Stimulated activated CD4-positive, alpha-beta T cell treated with anti-CD3 and anti-CD28 coated beads, Interleukin-12 subunit alpha, Interleukin-12 subunit beta, amount 100 ng/mL, for 4 hours (primary cell): ENCODE measurements around the gene DMRTA2.

Experiments
- DNase-seq: peaks from one replicate; pipeline ENCODE4 v3.0.0-alpha.2; 2020

The DMRTA2 gene

DNA sequence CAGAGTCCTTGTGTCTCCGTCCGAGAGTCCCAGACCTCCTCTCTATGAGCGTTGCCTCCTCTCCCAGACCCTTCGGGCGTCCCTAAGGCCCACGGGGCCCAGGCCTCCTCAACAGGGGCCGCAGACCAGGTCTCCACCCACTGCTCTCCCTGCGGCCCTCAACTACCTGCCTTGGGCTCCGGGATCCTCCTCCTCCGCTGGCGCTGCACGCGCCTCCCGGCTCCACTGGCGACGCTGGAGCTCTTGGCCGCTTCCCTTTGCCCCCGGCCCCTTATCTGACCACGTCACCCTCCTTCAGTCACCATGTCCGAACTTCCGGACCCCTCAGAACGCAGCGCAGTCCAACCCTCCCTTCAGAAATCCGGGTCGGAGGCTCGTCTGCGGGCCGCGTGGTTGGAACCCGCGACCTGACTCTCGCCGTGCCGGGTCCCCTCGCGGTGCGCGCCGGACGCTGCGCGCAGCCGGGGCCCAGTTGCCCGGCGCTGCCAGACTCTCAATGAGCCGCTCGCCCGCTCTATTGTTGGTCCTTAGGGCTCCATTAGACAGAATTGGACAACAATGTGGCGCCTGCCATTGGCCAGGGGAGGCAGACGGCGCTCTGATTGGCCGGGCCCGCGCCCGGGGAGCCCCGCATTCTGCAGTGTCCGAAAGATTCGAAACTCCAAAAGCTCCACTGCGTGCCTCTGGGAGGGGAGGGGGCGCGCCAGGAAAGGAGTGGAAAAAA is at the start of gene DMRTA2:
Gene DMRTA2 (minus strand): TSS at position 498 of the 724 bp plus-strand sequence. CDS start 1,907 bp downstream, outside the sequence.
- no peak for DNase-seq

DNA sequence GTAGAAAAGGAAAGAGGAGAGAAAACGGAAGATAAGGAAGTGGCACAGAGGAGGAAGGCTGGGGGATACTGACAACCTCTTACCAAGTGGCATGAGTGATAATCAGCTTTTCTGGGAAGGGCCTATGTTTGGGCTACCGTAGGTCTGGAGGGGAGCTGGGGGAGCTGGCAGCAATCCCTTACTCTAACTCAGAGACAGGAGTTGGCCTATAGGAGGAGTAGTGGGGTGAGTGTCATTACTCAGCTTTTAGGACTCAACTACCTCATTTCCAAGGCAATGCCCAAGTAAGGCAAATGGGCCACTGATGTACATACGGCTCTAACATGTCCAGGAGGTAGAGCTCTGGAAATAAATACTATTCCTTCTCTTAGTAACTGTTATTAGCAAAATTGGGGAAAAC is 48.7 kb upstream of the DMRTA2 start:
- no peak for DNase-seq

DNA sequence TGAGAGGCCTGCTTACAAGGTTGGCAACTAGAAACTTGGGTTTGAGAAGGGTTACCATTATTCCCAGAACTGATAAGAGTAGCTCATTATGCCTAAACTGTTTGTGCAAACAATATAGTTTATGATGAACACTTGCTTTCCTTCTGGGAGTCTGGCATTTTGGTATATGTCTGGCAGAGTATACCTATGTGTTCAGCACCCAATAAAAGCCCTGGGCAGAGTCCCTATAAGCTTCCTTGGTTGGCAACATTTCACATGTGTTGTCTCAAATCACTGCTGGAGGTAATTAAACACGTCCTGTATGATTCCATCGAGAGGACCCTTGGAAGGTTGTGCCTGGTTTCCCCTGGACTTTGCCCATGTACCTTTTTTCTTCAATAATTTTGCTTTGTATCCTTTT is 39.7 kb upstream of the DMRTA2 start:
- no peak for DNase-seq

DNA sequence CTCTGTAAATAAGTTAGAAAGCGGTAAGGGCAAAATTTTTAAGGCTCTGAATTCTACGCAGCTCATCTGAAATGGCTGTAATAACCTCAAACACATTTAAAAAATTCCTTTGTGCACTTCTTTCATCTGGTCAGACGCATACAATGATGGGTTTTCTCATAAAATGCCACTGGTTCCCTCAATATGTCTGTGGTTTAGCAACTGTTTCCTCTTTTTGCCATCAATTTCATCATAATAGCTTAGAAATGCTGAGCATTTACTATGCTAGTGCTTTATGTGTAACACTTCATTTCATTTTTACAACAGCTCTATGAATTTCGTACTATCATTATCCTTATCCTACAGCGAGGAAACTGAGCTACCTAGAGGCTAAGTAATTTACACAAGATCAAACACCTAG is 35.3 kb upstream of the DMRTA2 start:
- DNase-seq: no peak

DNA sequence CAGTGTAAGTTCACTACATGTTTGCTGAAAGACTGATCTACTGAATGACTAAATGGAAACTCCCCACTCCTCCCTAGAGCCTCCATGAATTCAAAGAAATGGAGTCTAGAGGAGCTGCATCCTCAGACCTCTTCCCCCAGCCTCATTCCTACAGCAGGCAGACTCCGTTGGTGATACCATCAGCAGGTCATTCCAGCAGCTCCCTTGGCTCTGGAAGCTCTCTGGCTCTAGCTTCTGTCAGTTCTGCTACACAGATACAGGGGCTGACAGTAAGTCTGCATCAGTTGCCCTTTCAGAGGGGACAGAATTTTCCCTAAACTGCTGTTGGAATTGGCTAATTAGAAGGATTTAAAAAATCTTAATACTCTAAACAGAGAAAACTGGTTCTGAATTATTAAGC is 31.7 kb upstream of the DMRTA2 start:
- no peak for DNase-seq

DNA sequence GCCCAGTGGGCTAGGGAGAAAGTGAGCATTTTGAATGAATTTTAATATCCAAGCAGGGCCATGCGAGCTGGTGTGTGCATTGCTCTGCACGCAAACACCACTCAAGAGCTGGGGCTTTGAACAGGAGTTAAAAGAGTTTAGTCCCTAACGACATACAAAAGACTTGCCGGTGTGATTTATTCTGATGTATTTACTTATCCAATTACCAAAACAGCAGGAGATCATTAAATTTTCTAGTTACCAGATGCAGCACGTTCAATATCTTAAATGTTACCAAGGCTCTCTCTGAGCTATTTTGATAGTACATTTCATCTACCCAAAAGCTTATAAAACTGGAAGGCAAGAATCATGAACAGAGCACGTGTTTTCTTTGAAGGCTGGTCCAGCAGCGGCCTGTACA is 30.0 kb upstream of the DMRTA2 start:
- no peak for DNase-seq

DNA sequence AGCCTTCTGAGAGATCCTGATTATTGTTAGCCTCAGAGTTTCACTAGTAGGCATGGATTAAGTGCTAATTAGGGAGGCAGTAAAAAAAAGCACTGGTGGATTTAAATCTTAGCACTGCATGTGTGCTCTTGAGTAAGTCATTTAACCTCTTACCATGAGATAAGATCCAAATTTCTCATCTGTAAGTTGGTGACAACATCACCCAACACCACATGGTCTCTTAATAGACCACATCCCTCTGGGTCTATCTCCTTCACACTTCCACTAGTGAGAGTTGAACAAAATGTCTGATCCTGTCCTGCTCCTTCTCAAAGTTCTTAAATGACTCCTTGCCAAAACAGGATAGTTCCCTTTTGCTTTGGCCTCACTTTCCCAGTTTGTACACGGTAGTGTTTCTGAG is 29.5 kb upstream of the DMRTA2 start:
- no peak for DNase-seq

DNA sequence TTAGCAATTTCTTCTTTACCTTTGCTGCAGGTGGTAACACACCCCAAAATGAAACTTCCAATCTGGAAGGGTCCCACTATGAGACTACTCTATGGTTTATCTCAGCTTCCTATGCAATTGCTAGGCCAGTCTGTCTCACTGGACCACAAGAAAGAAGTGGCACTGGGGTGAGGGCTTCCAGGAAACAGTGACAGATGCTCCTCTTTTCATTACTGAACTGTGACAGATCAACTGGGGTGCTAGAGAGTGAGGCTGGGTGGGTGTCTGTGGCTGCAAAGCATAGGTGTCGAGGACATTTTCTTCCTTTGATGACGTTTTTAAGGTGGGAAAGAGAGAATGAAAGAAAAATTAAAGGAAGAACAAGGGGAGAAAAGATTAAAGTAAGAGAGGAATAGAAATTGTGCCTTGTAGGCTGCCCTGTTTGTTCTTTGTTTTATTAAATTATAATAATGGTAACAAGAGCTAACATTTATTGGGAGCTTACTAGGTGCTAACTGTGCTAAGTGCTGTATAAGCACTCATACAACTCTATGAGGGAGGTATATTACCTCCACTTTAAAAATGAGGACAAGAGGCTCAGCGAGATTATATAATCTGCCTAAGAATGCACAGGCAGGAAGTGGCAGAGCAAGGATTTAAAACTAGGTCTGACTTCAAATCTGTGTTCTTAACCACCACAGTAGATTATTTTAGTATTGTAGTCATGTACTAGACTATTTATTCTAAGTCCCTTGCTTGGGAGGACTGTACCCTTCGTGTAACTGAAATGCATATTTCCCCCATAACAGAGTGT is 27.8 kb upstream of the DMRTA2 start:
- no peak for DNase-seq

DNA sequence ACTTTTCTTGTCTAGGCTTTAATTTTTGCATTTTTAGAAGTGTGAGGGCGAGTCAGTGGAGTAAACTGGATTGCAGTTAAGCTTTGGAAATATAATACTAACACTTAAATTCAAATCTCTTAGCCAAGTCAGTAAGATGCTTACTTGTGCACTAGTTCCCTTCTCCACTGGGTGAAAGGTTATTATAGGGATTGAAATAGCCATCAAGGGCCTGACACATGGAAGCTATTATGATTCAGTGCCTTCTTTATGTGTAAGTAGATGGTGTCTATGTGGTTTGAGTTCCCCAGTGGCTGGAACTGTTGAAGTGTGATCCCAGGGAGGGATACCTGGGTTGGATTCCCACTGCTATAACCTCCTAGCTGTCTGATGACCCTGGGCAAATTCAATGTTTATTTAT is 24.7 kb upstream of the DMRTA2 start:
- DNase-seq: no peak

DNA sequence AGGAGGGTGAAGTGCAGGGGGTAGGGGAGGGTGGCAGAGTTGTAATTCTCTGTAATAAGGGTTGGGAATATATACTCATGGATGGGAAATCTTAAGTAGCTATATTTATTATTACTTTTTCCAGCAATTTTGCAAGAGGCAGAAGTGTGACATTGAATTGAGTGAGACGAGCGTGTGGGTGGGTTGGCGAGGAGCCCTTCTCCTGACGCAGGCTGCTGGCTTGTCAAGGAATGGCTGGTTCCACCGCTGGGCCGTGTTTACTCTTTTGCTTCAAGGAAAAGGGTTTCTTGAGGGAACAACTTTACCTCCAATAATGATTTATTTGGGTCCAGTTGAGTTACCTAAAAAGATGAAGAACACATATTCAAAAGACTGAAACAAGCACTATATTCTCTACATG is 17.9 kb upstream of the DMRTA2 start:
- DNase-seq: no peak

DNA sequence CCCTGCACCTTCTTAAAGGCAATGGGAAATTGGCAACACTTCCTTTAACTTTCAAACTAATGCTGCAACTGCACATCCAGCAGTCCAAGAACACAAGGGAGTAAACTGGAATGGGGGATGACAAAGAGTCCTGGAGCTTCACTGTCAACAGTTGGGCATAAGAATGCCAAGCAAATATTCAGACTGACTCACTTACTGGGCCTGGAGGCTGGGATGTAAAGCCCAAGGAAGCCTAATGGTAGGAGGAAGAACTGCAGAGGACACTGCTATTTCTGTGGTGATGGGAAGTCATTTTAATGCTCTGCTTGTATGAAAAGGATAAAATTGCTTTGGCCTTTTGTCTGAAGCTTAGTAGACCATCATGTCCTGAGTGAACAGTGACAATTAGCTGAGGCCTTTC is 15.7 kb upstream of the DMRTA2 start:
- DNase-seq: no peak

DNA sequence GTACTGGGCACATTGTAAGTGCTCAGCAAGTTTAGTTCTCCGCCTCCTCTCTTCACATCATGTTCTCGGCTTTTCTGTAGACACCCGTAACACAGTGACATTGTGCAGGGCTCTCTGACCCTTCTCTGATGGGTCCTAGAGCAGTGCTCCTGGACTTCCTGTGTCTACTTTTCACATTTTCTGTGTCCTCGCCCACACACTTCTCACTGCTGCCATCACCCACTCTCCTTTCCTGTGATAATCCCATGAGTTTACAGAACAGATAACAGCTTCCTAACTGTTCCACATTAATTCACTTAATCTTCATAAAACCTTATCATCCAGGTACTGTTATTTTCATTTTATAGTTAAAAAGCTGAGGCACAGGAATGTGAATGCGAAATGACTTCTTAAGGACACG is 13.2 kb upstream of the DMRTA2 start:
- no peak for DNase-seq

DNA sequence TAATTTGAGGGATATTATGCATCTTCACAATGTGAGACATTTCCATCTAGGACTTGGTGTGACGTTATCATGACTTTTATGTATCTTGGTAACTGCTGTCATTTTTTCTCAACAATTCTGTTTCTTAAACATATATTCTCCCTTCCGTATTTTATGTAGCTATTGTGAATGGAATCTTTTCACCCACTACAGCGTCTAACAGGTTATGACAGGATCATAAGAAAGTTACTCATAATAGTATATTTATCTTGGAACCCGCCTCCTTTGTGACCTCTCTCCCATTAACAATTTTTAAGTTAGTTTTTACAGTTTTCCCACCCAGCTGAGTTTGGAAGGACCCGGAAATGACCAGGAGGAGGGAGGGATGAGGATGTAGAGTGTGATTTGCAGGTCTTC is 6.8 kb upstream of the DMRTA2 start:
- DNase-seq: no peak

DNA sequence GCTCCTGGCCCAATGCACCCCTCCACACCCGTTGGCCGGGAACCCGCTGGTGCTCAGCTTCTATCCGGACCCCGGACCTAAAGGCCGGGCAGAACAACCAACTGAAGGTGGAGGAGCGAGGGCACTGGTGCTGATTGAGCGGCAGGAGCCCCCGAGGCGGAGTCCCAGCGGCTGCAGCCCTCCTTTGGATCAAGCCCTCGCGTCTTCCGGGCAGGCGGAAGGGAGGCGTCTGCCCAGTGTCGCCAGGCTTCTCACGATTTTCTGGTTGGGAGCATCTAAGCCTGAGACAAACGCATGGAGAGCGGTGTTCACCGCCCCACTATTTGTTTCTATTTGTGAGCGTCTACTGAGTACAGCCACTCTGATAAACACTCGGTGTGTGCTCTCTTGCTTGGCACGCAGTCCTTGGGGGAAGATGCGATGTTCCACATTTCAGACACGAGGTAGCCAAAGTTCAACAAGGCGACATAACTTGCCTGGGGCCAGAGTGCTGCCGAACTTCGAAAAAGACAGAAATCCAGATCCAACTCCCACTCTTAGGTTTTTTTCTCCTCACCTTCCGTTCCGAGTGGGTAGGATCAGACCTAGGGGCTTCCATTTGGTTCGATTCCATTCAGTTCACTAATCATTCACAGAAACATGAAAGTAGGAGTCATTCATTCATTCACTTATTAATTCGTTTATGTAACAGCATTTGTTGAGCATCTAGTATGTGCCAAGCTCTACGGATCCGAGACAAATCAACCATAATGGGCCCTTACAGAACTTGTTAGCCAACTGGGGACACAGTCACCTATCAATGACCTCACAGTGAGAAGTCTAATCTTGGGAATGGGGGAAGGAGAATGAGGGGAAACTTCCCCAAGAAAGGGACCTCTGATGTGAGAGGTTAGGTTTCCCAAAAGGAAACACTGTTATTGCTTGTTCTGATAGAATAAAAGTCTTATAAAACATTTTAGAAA is 4.9 kb upstream of the DMRTA2 start:
- DNase-seq: no peak

DNA sequence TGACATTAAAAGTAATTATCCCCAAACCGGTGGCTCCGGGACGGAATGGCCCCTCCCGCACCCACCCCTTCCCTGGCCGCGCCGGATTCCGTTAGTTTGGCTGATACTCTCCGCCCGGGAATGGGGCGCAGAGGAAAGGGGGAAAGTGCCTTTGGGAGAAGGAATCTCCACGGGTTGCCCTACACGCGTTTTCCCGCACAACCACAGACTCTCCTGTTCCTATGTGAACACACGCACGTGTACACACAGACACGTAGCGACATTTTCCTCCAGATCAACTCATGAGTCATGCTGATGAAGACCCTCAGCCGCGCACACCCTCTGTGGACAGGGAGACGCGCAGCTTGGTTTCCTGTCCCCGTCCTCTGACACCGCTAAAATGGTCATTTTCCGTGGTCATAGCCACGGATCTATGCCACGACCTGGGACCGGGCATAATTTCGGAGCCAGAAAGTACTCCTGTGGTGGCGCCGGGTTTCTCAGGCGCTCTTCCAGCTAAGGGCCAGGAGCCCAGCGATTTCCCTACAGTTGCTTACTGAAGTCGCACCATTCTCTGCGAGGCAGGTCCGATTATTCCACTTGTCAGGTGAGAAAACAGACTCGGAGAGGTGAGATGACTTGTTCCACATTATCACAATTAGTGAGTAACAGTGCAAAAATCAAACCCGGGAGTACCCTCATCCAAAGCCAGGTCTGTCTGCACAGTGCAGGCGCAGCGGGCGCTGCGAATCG is 4.0 kb upstream of the DMRTA2 start:
- no peak for DNase-seq

DNA sequence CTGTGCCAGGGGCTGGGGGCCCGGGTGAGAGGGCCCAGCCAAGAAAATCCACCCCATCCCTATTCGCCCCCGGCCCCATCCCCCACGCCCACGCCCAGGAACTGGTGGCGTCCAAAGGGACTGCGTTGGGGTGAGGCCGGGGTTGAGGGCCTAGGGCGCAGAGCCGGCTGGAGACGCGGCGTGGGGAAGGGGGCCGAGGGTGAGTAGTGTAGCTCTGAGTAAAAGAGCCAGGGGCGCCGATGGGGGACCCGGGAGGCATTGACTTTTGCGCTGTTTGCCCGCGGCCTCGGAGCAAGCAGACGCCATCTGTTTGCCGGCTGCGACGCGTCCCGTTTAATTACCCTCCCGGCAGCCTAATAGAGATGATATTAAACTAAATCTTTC is 3.5 kb upstream of the DMRTA2 start:
- DNase-seq: no peak

DNA sequence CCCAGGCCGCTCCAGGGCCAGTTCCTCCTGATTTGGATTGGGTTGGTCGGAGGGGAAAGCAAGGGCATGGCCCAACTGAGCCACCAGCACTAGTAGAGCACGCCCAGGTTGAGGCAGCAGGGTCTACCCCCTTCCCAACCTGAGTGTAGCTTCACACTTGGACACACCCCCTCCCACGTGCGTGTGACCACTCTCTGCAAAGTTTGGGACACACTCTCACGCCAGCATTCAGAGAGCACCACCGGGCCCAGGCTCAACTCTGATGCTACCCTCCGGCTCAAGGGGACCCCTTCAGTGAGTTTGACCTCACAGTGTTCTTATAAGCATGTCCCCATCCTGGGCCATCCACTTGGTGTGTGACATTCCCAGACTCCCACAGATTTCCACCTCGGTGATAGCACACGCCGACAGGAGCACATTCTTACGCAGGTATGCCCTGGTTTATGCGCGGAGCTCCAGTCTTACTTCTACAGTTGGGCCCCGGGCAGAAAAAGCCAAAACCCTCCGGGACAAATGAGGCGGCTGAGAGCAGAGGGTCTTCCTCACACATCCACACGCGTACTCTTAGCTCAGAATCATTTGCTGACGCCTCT is 3.0 kb upstream of the DMRTA2 start:
- no peak for DNase-seq

DNA sequence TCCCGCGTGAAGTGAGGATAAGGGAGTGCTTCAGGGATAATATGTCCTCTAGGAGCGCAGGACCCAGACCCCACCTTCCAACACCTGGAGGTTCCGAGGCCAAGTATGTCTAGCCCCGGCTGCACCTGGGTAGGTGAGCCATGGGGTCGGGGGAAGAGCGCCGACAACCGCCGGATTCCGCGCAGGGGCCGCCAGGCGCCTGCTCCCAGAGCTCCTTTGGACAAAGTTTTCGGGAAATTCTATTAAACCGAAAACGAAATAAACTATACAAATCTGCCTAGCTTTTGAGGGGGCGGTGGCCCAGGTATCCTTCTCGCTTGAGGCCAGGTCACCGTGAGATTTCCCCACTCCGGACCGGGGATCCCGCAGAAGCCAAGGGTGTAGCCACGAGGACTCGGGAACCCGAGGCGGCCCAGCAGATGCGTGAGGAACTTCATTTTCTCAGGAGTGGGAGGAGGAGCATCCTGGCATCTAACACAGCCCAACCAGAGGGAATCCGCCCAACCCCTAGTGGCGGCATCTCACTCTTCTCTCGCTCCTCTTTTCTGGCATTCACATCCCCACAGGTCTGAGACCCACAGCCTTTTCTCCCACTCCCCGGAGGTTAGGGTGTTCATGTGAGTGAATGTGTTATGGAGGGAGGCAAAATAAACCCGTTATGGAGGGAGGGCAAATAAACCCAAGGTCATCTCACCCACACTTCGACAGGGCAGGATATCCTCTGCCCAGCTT is 2.3 kb upstream of the DMRTA2 start:
- no peak for DNase-seq

DNA sequence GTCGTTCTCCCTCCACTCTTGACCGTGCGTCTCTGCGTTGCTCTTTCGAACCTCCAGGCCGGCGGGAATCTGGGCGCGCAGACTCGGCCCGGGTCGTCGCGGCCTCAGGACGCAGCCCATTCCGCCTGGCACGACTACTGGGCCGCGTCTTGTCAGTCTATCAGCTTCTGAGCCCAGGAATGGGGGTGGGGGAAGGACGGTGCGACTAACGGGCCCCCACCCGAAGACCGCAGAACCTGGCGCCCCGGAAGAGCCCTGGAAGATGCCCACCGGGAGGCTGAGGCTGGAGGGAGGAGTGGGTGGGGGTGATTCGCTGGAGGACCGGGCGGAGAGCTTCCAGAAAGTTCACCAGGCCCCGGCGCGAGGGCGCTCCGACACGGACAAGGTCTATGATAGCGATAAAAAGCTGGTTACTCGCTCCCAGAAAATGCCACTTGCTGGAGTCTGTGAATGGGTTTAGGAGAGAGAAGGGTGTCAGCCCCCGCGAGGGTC is 1.7 kb upstream of the DMRTA2 start:
- DNase-seq: no peak

DNA sequence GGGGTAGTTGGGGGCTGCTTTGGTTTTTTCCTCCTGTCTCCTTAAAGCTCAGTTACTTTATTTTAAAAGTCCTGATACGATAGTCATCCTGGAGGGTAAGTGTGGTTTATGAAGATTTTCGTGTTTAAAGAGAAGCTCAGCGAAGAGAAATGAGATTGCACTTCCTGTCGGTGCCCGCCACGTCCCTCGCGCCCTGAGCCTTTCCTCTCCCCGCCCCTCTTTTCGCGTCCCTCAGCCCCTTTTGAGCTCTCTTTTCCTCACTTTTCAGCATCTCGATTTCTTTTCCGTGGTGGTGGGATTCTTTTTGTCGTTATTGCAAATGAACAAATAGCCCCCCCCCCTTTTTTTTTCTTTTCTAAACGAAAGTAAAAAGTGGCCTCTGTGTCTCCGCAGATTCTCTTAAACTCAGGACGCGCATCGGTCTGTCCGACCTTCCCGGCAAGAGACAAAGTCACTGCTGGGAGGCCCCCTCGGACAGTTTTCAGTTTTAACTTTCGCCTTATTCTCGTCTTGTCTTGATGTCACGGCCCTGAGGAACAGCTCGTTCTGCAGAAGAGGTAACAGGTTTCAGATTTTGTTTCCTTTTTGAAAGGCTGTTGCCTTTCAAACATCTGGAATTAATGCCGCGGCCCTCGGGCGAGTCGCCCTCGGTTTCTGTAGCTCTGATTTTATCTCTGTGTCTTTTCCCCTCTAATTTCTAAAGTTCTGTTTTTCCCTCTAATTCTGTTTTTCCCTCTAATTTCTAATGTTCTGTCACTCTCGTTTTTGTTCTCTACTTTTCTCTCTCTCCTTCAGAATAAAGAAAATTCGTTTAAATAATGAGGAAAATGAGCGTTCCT is 1.0 kb upstream of the DMRTA2 start:
- DNase-seq: no peak

DNA sequence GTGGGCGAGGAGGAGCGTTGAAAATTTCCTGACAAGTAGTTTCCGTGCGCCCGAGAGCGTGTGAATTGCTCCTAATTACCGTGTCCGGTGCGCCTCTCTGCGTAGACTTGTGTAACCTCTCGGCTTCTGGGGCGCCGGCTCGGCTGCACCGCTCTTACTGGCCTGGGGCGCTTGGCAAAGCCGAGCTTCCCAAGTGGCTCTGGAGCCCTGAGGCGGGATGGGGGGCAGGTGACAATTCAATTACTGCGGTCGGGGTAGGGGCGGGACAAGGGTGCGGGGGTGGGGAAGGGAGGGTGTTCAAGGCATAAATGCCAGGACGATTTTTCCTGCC is 392 bp upstream of the DMRTA2 start:
- DNase-seq: no peak
